ENCODE measurements around the gene NFYA.

The NFYA gene

GRCh38 chr6:41032830-41033229 is 39.9 kb upstream of the NFYA start:
- CTCF ChIA-PET: no interaction called here
- TF ChIP-seq CTCF (conservative IDR thresholded peaks at IDR 0.05; ENCODE audit: low read depth): no peak
- no peak overlapping the region for H3K27ac ChIP-seq
- DNase-seq (ENCODE audit: low spot score): no peak
- POLR2A ChIA-PET (ENCODE audit: low non-redundant PET): no interaction called here

GRCh38 chr6:41033776-41034175 is 39.0 kb upstream of the NFYA start:
- ChIA-PET POLR2A (ENCODE audit: low non-redundant PET) (no interaction called here), CTCF (no interaction called here)
- H3K27ac ChIP-seq: no peak overlapping the region
- DNase-seq (ENCODE audit: low spot score): no peak
- TF ChIP-seq CTCF (conservative IDR thresholded peaks at IDR 0.05; ENCODE audit: low read depth): no peak

GRCh38 chr6:41036186-41036585 is 36.6 kb upstream of the NFYA start:
- ChIA-PET CTCF (interaction anchor here (0.7 to 1.1 kb wide), 2 partner anchors 10 to 962 kb away, joined by 3 read pairs; no protein-coding TSS in a partner anchor), POLR2A (ENCODE audit: low non-redundant PET) (no interaction called here)
- H3K27ac ChIP-seq: no peak overlapping the region
- no peak for TF ChIP-seq CTCF (conservative IDR thresholded peaks at IDR 0.05; ENCODE audit: low read depth)
- peak; percentile 88 for DNase-seq (ENCODE audit: low spot score)

GRCh38 chr6:41036601-41037000 is 36.2 kb upstream of the NFYA start:
- CTCF ChIA-PET: interaction anchor here (0.5 to 1.1 kb wide), 2 partner anchors 10 to 181 kb away, joined by 3 read pairs; no protein-coding TSS in a partner anchor
- no peak for TF ChIP-seq CTCF (conservative IDR thresholded peaks at IDR 0.05; ENCODE audit: low read depth)
- POLR2A ChIA-PET (ENCODE audit: low non-redundant PET): no interaction called here
- no peak overlapping the region for H3K27ac ChIP-seq
- peak; percentile 30 for DNase-seq (ENCODE audit: low spot score)

GRCh38 chr6:41037107-41037900 is 35.5 kb upstream of the NFYA start:
- DNase-seq (ENCODE audit: low spot score): no peak
- no peak for TF ChIP-seq CTCF (conservative IDR thresholded peaks at IDR 0.05; ENCODE audit: low read depth)
- ChIA-PET CTCF (interaction anchor here (0.5 to 0.7 kb wide), 2 partner anchors 12 to 182 kb away, joined by 3 read pairs; no protein-coding TSS in a partner anchor), POLR2A (ENCODE audit: low non-redundant PET) (no interaction called here)
- no peak overlapping the region for H3K27ac ChIP-seq

GRCh38 chr6:41038205-41038604 is 34.6 kb upstream of the NFYA start:
- TF ChIP-seq CTCF (conservative IDR thresholded peaks at IDR 0.05; ENCODE audit: low read depth): no peak
- ChIA-PET CTCF (interaction anchor here (0.7 kb wide), 1 partner anchor 11 kb away, joined by 3 read pairs; no protein-coding TSS in a partner anchor), POLR2A (ENCODE audit: low non-redundant PET) (no interaction called here)
- no peak overlapping the region for H3K27ac ChIP-seq
- no peak for DNase-seq (ENCODE audit: low spot score)
